HepG2 (cell line): ENCODE measurements around the gene ARHGAP5. TPM values are rescaled to one million over a fixed set of nuclear protein-coding genes. Genes with fewer than 3 reads are reported as not detected.

Source experiments
- ATAC-seq: fragments of 200-7000 bp; cut with Tn5 transposase; 3 replicates; pipeline ENCODE4 v1.9.1; 2020; ENCODE audit warnings: mild to moderate bottlenecking, moderate library complexity
- BruUV-seq: library from RNA; stranded (reverse); fragments of 400-500 nt; replicated peaks from 2 replicates; lab custom pipeline; 2021; lab: Mats Ljungman, UMichigan
- CTCF ChIA-PET: fragments of 300-600 bp; formaldehyde crosslinking; extraction: SDS; loops from one replicate; lab custom pipeline; 2021; ENCODE audit warnings: low total read pairs, inconsistent platforms, low intra/inter-chr PET ratio; lab: Yijun Ruan, JAX
- POLR2A ChIA-PET: fragments of 350-600 bp; sonication (Branson Sonifier 250); formaldehyde crosslinking; loops from one replicate; lab custom pipeline; 2020; ENCODE audit warnings: antibody characterized with exemption, inconsistent platforms; lab: Yijun Ruan, JAX
- DNase-seq: peaks from one replicate; pipeline ENCODE4 v3.0.0-alpha.2; 2015; ENCODE audit warnings: low spot score
- FAIRE-seq: peaks from 3 replicates; lab custom pipeline; 2011; peaks lifted over from hg19 to GRCh38; lab: Jason Lieb, UNC
- H2AFZ ChIP-seq: one replicate; pipeline ENCODE4 v1.6.1; 2011; ENCODE audit warnings: low read length, inconsistent platforms
- H3K27ac ChIP-seq: fragments of 300-600 bp; 3 replicates; pipeline ENCODE4 v1.8.0; 2011; ENCODE audit warnings: mixed run types, mild to moderate bottlenecking, mixed read lengths, low read length, inconsistent platforms; ENCODE audit not compliant: insufficient read depth; ENCODE audit errors: extremely low read length
- H3K27me3 ChIP-seq, 2 experiments: fragments of 200-600 bp in 1 of 2; 2 replicates in 1 of 2; 3 replicates in 1 of 2; pipeline versions ENCODE4 v1.6.0 to v1.8.0; 2011; ENCODE audit warnings: low read length in 2 of 2, mild to moderate bottlenecking in 2 of 2, moderate library complexity in 2 of 2, inconsistent platforms in 1 of 2; ENCODE audit not compliant: insufficient read depth in 2 of 2, control insufficient read depth in 1 of 2
- H3K36me3 ChIP-seq, 2 experiments: fragments of 200-600 bp in 1 of 2; replicated peaks in 1 of 2; 2 replicates in 1 of 2; 3 replicates in 1 of 2; pipeline versions ENCODE4 v1.5.1 to v1.8.0; 2011; ENCODE audit warnings: low read length in 2 of 2, inconsistent platforms in 1 of 2; ENCODE audit not compliant: insufficient read depth in 2 of 2, control insufficient read depth in 1 of 2
- H3K4me1 ChIP-seq: 2 replicates; pipeline ENCODE4 v1.5.1; 2012; ENCODE audit warnings: low read length, inconsistent platforms; ENCODE audit not compliant: insufficient read depth
- H3K4me2 ChIP-seq: 2 replicates; pipeline ENCODE4 v1.6.0; 2011; ENCODE audit warnings: low read depth, low read length, inconsistent platforms
- H3K4me3 ChIP-seq, 3 experiments: fragments of 200-600 bp in 1 of 3; sonication (generic), shearing (Covaris generic) in 1 of 3; replicated peaks in 1 of 3; 2 replicates each; pipeline ENCODE4 v1.5.1; 2011 to 2016; ENCODE audit warnings: low read length in 3 of 3, inconsistent platforms in 2 of 3, low read depth in 2 of 3, mild to moderate bottlenecking in 2 of 3, control low read depth in 1 of 3, mixed read lengths in 1 of 3; ENCODE audit not compliant: insufficient read depth in 1 of 3
- H3K79me2 ChIP-seq: one replicate; pipeline ENCODE4 v1.6.1; 2011; ENCODE audit warnings: low read length, inconsistent platforms; ENCODE audit not compliant: insufficient read depth
- H3K9ac ChIP-seq: 2 replicates; pipeline ENCODE4 v1.6.0; 2011; ENCODE audit warnings: mild to moderate bottlenecking, low read depth, low read length, inconsistent platforms; ENCODE audit not compliant: insufficient read depth
- H3K9me3 ChIP-seq: 2 replicates; pipeline ENCODE4 v1.5.1; 2012; ENCODE audit warnings: mild to moderate bottlenecking, low read length
- H4K20me1 ChIP-seq: 2 replicates; pipeline ENCODE4 v1.6.0; 2011; ENCODE audit warnings: inconsistent platforms, mild to moderate bottlenecking, low read length, moderate library complexity; ENCODE audit not compliant: insufficient read depth
- AKNA ChIP-seq: sonication (generic); formaldehyde crosslinking; IDR thresholded peaks from 2 replicates; pipeline ENCODE4 v1.4.0; 2020; ENCODE audit warnings: missing genetic modification reagents, borderline replicate concordance
- ATF1 ChIP-seq: IDR thresholded peaks from 2 replicates; pipeline ENCODE4 v1.6.1; 2016; ENCODE audit warnings: mild to moderate bottlenecking, control low read depth
- CCDC6 ChIP-seq: sonication (generic); formaldehyde crosslinking; IDR thresholded peaks from 2 replicates; pipeline ENCODE4 v1.8.1; 2022; ENCODE audit warnings: mild to moderate bottlenecking, missing genetic modification reagents, moderate library complexity
- CENPBD1 ChIP-seq: sonication (generic); formaldehyde crosslinking; IDR thresholded peaks from 2 replicates; pipeline ENCODE4 v1.8.0; 2022; ENCODE audit warnings: missing genetic modification reagents, low read depth, mild to moderate bottlenecking, borderline replicate concordance
- CREB3 ChIP-seq: sonication (generic); formaldehyde crosslinking; IDR thresholded peaks from 2 replicates; pipeline ENCODE4 v1.5.0; 2020; ENCODE audit warnings: missing genetic modification reagents
- MLX ChIP-seq: IDR thresholded peaks from 2 replicates; pipeline ENCODE4 v1.6.1; 2016
- PATZ1 ChIP-seq: sonication (generic); formaldehyde crosslinking; IDR thresholded peaks from 2 replicates; pipeline ENCODE4 v1.4.0; 2020; ENCODE audit warnings: missing genetic modification reagents
- SCMH1 ChIP-seq: sonication (generic); formaldehyde crosslinking; IDR thresholded peaks from 2 replicates; pipeline ENCODE4 v1.9.0; 2021; ENCODE audit warnings: missing genetic modification reagents, mild to moderate bottlenecking, borderline replicate concordance
- SYNCRIP ChIP-seq: fragments of 200-400 bp; formaldehyde crosslinking; IDR thresholded peaks from 2 replicates; pipeline ENCODE4 v1.6.1; 2018; ENCODE audit warnings: mild to moderate bottlenecking, low read depth, low read length; ENCODE audit not compliant: insufficient read depth
- TBL1XR1 ChIP-seq: fragments of 150-350 bp; IDR thresholded peaks from 2 replicates; pipeline ENCODE4 v1.6.1; 2014; ENCODE audit warnings: borderline replicate concordance, low read length; ENCODE audit not compliant: partially characterized antibody
- ZFP41 ChIP-seq: sonication (generic); formaldehyde crosslinking; IDR thresholded peaks from 2 replicates; pipeline ENCODE4 v1.4.0; 2020; ENCODE audit warnings: mild to moderate bottlenecking, missing genetic modification reagents, borderline replicate concordance
- ZNF296 ChIP-seq: sonication (generic); formaldehyde crosslinking; conservative IDR thresholded peaks from 2 replicates; pipeline ENCODE4 v1.5.0; 2020; ENCODE audit warnings: mild to moderate bottlenecking, missing genetic modification reagents
- ZNF383 ChIP-seq: sonication (generic); formaldehyde crosslinking; IDR thresholded peaks from 2 replicates; pipeline ENCODE4 v1.4.0; 2020; ENCODE audit warnings: missing genetic modification reagents, mild to moderate bottlenecking, borderline replicate concordance
- ZNF639 ChIP-seq: conservative IDR thresholded peaks from 2 replicates; pipeline ENCODE4 v1.6.1; 2018; ENCODE audit warnings: missing genetic modification reagents
- WGBS: methylation state at CpG from one replicate; pipeline ENCODE4 v1.1.6; 2017; ENCODE audit warnings: low lambda C conversion rate; 5-methylcytosine and 5-hydroxymethylcytosine counted together
- in situ Hi-C: cut with HindIII; loops from 2 replicates; pipeline ENCODE4 v1.10.0; 2017; ENCODE audit warnings: low pct_unique_long_range_greater_than_20kb; ENCODE audit not compliant: extremely low pct_ligation_motif_present
- intact Hi-C: fragments of 100-400 bp; cut with micrococcal nuclease; formaldehyde crosslinking; loops from one replicate; pipeline ENCODE4 v1.10.0; 2022; ENCODE audit not compliant: unreplicated experiment
- polyA plus RNA-seq, 8 experiments: library from polyadenylated mRNA; depleted of rRNA in 3 of 8; stranded (reverse) in 7 of 8; unstranded in 1 of 8; fragments of >200 nt; fragmentation: Illumina TruSeq in 4 of 8; extraction: Trizol in 4 of 8; gene quantifications; 2 replicates each; pipeline versions ENCODE4 v1.2.1 to v1.2.3, GENCODE V29; 2011 to 2016; ENCODE audit warnings: low read depth in 4 of 8, missing spikeins in 1 of 8, mixed read lengths in 1 of 8; ENCODE audit not compliant: insufficient read depth in 1 of 8
- total RNA-seq, 5 experiments: library from RNA; depleted of rRNA; stranded (reverse); fragments of >200 nt; fragmentation: Illumina TruSeq; extraction: Trizol; gene quantifications; 2 replicates each; pipeline ENCODE4 v1.2.3, GENCODE V29; 2016; ENCODE audit warnings: low read depth in 1 of 5

ARHGAP5 gene
- total and polyA plus RNA-seq, 2 of the 13 experiments (the other 11 are each of a cell fraction or from before 2014, with no cell fraction given): 33.7 to 144 TPM

GRCh38 chr14:32087907-32088306 lies 10.8 kb downstream of the ARHGAP5 start:
- no TSS peak for BruUV-seq
- POLR2A ChIA-PET: interaction anchor here (0.8 to 1.1 kb wide), 3 partner anchors 10 to 11 kb away, joined by 4 to 9 read pairs (median 4); partner anchors contain the start of gene ARHGAP5
- FAIRE-seq: no peak
- Histone ChIP-seq H3K4me2 (no peak overlapping the region), H4K20me1 (peaks cover 37% of the 10 kb centered on the region), H3K4me1 (peaks cover 48% of the 10 kb centered on the region), H3K79me2 (peaks cover 74% of the 10 kb centered on the region), H2AFZ (no peak overlapping the region), H3K27ac (no peak overlapping the region), H3K4me3 (no peak overlapping the region), H3K9ac (no peak overlapping the region), H3K27me3 (no peaks in the 10 kb centered on the region), H3K9me3 (no peaks in the 10 kb centered on the region), H3K36me3 (peaks cover 9 to 27% of the 10 kb centered on the region in 2 experiments)
- intact Hi-C loops: loop anchor here (1.0 kb wide), 1 partner anchor 10 kb away; no protein-coding TSS in a partner anchor
- no peak for ATAC-seq
- CTCF ChIA-PET: no interaction called here
- 98% methylated on average over 2 of the region's 2 CpGs for WGBS
- DNase-seq: no peak
- in situ Hi-C loops: no loop called here
- TF ChIP-seq ZNF296 (CRISPR knock-in tag) (no peak), CENPBD1 (no peak), ATF1 (CRISPR knock-in tag) (0 out of 2 replicates have a peak, but pooled peaks have one; percentile 30), PATZ1 (CRISPR knock-in tag) (no peak), SCMH1 (CRISPR knock-in tag) (no peak), ZNF639 (no peak), SYNCRIP (no peak), ZFP41 (CRISPR knock-in tag) (no peak), MLX (CRISPR knock-in tag) (no peak), TBL1XR1 (no peak), CREB3 (CRISPR knock-in tag) (no peak), AKNA (no peak), ZNF383 (CRISPR knock-in tag) (no peak), CCDC6 (CRISPR knock-in tag) (no peak)
